A549 (cell line): Measurements from ENCODE around the gene FOLR2.

Source experiments
- BHLHE40 ChIP-seq: IDR thresholded peaks from 2 replicates; pipeline ENCODE4 v1.6.1; 2012; ENCODE audit warnings: low read depth, low read length, inconsistent platforms
- CBX8 ChIP-seq: fragments of 200-600 bp; sonication (generic); IDR thresholded peaks from 2 replicates; pipeline ENCODE4 v1.6.1; 2016
- EP300 ChIP-seq, 2 experiments: fragments of >200 bp; sonication (Bioruptor Twin); formaldehyde crosslinking; IDR thresholded peaks; 2 replicates in 1 of 2; 3 replicates in 1 of 2; pipeline ENCODE4 v1.6.1; 2016 to 2017
- MAFK ChIP-seq: fragments of 450-650 bp; IDR thresholded peaks from 2 replicates; pipeline ENCODE4 v1.6.1; 2014; ENCODE audit not compliant: partially characterized antibody
- NR3C1 ChIP-seq: fragments of >200 bp; sonication (Bioruptor Twin); formaldehyde crosslinking; IDR thresholded peaks from 3 replicates; pipeline ENCODE4 v1.6.1; 2017
- POLR2A ChIP-seq: IDR thresholded peaks from 2 replicates; pipeline ENCODE4 v1.6.1; 2012; ENCODE audit warnings: mild to moderate bottlenecking, low read length
- RCOR1 ChIP-seq: fragments of 150-350 bp; IDR thresholded peaks from 2 replicates; pipeline ENCODE4 v1.6.1; 2014; ENCODE audit warnings: antibody characterized with exemption, low read length, low read depth
- SMC3 ChIP-seq: fragments of >200 bp; sonication (Bioruptor Twin); formaldehyde crosslinking; IDR thresholded peaks from 3 replicates; pipeline ENCODE4 v1.6.1; 2018; ENCODE audit warnings: inconsistent platforms
- TF ChIP-seq, protein P1 (sequence below): fragments of >200 bp; sonication (Bioruptor Twin); formaldehyde crosslinking; IDR thresholded peaks from 3 replicates; pipeline ENCODE4 v1.5.1; 2016
- TF ChIP-seq, protein P2 (sequence below): fragments of 150-350 bp; IDR thresholded peaks from 2 replicates; pipeline ENCODE4 v1.6.1; 2014; ENCODE audit warnings: low read depth, mild to moderate bottlenecking, low read length

DNA sequence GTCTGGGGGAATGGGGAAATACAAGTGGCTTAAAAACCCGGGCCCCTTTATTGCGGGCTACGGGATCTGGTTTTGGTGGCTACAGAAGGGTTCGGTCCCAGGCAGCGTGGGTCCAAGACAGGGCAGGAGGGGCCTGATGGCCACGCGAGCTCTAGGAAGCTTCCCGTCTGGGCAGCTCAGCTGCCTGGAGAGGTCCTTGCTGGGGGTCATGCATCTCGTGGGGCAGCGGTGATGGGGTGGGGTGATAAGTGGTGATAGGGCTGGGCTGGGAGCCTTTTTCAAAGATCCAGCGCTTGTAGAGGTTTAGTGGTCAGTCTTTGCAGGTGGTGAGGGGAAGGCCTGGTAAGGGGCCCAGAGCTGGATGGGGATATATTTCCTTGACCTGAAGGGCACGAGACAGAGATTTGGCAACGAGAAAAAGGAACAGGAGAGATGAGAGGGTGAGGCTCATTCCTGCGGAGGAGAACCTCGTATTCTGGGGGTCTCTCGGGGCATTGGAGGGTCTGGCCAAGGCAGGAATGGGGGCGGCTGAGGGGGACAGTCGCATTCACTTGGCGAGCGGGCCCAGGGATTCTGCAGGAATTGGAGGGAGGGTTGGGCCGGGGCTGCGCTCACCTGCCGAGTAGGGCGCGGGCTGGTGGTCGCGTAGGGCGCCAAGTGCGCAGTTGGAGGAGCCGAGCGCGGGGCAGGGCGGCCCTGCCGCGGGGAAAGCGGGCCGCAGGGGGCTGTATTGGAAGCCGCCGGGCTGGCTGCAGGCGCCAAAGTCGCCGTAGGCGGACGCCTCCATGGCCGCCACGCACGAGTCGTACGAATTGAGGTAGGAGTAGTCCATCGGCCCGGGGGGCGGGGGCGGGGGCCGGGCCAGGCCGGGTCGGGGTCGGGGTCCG lies 26.8 kb downstream of the FOLR2 start:
- TF ChIP-seq, protein P1, sequence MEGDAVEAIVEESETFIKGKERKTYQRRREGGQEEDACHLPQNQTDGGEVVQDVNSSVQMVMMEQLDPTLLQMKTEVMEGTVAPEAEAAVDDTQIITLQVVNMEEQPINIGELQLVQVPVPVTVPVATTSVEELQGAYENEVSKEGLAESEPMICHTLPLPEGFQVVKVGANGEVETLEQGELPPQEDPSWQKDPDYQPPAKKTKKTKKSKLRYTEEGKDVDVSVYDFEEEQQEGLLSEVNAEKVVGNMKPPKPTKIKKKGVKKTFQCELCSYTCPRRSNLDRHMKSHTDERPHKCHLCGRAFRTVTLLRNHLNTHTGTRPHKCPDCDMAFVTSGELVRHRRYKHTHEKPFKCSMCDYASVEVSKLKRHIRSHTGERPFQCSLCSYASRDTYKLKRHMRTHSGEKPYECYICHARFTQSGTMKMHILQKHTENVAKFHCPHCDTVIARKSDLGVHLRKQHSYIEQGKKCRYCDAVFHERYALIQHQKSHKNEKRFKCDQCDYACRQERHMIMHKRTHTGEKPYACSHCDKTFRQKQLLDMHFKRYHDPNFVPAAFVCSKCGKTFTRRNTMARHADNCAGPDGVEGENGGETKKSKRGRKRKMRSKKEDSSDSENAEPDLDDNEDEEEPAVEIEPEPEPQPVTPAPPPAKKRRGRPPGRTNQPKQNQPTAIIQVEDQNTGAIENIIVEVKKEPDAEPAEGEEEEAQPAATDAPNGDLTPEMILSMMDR: no peak
- TF ChIP-seq EP300 (IDR thresholded peaks at IDR 0.05): no peak
- TF ChIP-seq, protein P2, sequence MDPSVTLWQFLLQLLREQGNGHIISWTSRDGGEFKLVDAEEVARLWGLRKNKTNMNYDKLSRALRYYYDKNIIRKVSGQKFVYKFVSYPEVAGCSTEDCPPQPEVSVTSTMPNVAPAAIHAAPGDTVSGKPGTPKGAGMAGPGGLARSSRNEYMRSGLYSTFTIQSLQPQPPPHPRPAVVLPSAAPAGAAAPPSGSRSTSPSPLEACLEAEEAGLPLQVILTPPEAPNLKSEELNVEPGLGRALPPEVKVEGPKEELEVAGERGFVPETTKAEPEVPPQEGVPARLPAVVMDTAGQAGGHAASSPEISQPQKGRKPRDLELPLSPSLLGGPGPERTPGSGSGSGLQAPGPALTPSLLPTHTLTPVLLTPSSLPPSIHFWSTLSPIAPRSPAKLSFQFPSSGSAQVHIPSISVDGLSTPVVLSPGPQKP: no peak
- no peak for TF ChIP-seq CBX8
- no peak for TF ChIP-seq NR3C1
- TF ChIP-seq SMC3: no peak
- TF ChIP-seq MAFK: no peak
- TF ChIP-seq POLR2A: no peak
- TF ChIP-seq RCOR1: no peak
- TF ChIP-seq BHLHE40: no peak
